NOMO-1 treated with dmso at 0.1 percent for 144 hours (cell line): ENCODE measurements around the gene UBAP1.
A peak's percentile ranks its signal among the peaks of the same experiment; 100 is the strongest.
"Not testable (repeated sequence)": the region's sequence is repeated elsewhere in the genome, so short reads cannot be mapped to it uniquely, and the experiment has no call there.

ENCODE experiments used
- DNase-seq: peaks from one replicate; lab custom pipeline; 2025; ENCODE audit not compliant: unreplicated experiment; lab: John Stamatoyannopoulos, UW

UBAP1 gene

GRCh38 chr9:34224349-34224748, 45.5 kb downstream of the UBAP1 start:
- no peak for DNase-seq

GRCh38 chr9:34226144-34226760, 47.4 kb downstream of the UBAP1 start:
- DNase-seq, result not testable (repeated sequence)

- DNase-seq, result no peak
Measured at GRCh38 chr9:34227445-34227844, 48.6 kb downstream of the UBAP1 start.

- DNase-seq, result no peak
Measured at GRCh38 chr9:34230556-34230955, 51.7 kb downstream of the UBAP1 start.

GRCh38 chr9:34232201-34232600, 53.4 kb downstream of the UBAP1 start:
- no peak for DNase-seq

GRCh38 chr9:34233672-34234071, 54.8 kb downstream of the UBAP1 start:
- no peak for DNase-seq

GRCh38 chr9:34237836-34238235, 59.0 kb downstream of the UBAP1 start:
- DNase-seq, result no peak

- DNase-seq, result no peak
Measured at GRCh38 chr9:34240006-34240405, 61.2 kb downstream of the UBAP1 start.

- DNase-seq, result no peak
Measured at GRCh38 chr9:34242830-34243229, 64.0 kb downstream of the UBAP1 start.

GRCh38 chr9:34245212-34245611, 66.4 kb downstream of the UBAP1 start:
- DNase-seq, result not testable (repeated sequence)

- DNase-seq, result no peak
Measured at GRCh38 chr9:34246453-34246852, 67.6 kb downstream of the UBAP1 start.

GRCh38 chr9:34247782-34248181, 68.9 kb downstream of the UBAP1 start:
- not testable (repeated sequence) for DNase-seq

- no peak for DNase-seq
Measured at GRCh38 chr9:34249274-34249673, 70.4 kb downstream of the UBAP1 start.

GRCh38 chr9:34250721-34251120, 71.9 kb downstream of the UBAP1 start:
- DNase-seq, result no peak

GRCh38 chr9:34252016-34252415, 73.2 kb downstream of the UBAP1 start:
- DNase-seq, result no peak

- peak; percentile 34 for DNase-seq
Measured at GRCh38 chr9:34252670-34253459, 74.0 kb downstream of the UBAP1 start.

GRCh38 chr9:34253460-34253837, 74.6 kb downstream of the UBAP1 start:
- no peak for DNase-seq

GRCh38 chr9:34254141-34254913, 75.5 kb downstream of the UBAP1 start:
- no peak for DNase-seq

GRCh38 chr9:34254966-34255825, 76.4 kb downstream of the UBAP1 start:
- DNase-seq, result no peak

GRCh38 chr9:34256104-34256503, 77.3 kb downstream of the UBAP1 start:
- no peak for DNase-seq

- no peak for DNase-seq
Measured at GRCh38 chr9:34256987-34257585, 78.2 kb downstream of the UBAP1 start.
